NCI-H748 treated with DMSO at 0.1 percent for 48 hours (cell line): Measurements from ENCODE around the gene SLC6A9.

ENCODE experiments used
- DNase-seq: peaks from one replicate; lab custom pipeline; 2025; lab: John Stamatoyannopoulos, UW

The SLC6A9 gene

GRCh38 chr1:44031252-44032169, at the start of gene SLC6A9:
Gene SLC6A9, minus strand, starts transcription at chr1:44031462. Its CDS starts 7,185 bp downstream, at chr1:44024277.
- no peak for DNase-seq

- DNase-seq: no peak
These were observed 48.3 kb upstream of the SLC6A9 start for GRCh38 chr1:44079566-44079965.

GRCh38 chr1:44078104-44078503, 46.8 kb upstream of the SLC6A9 start:
- no peak for DNase-seq

GRCh38 chr1:44077421-44077820, 46.2 kb upstream of the SLC6A9 start:
- DNase-seq: no peak

GRCh38 chr1:44076066-44076465, 44.8 kb upstream of the SLC6A9 start:
- DNase-seq: no peak

GRCh38 chr1:44074415-44074814, 43.2 kb upstream of the SLC6A9 start:
- no peak for DNase-seq

GRCh38 chr1:44073528-44073927, 42.3 kb upstream of the SLC6A9 start:
- no peak for DNase-seq

GRCh38 chr1:44072821-44073220, 41.6 kb upstream of the SLC6A9 start:
- no peak for DNase-seq

- no peak for DNase-seq
These were observed 40.9 kb upstream of the SLC6A9 start for GRCh38 chr1:44072204-44072603.

- no peak for DNase-seq
These were observed 40.2 kb upstream of the SLC6A9 start for GRCh38 chr1:44071461-44071860.

GRCh38 chr1:44068442-44068921, 37.2 kb upstream of the SLC6A9 start:
- DNase-seq: no peak

- no peak for DNase-seq
These were observed 36.3 kb upstream of the SLC6A9 start for GRCh38 chr1:44067266-44068250.

- DNase-seq: no peak
These were observed 31.5 kb upstream of the SLC6A9 start for GRCh38 chr1:44062656-44063179.

GRCh38 chr1:44061857-44062256, 30.6 kb upstream of the SLC6A9 start:
- DNase-seq: no peak

GRCh38 chr1:44060830-44061267, 29.6 kb upstream of the SLC6A9 start:
- no peak for DNase-seq

- DNase-seq: no peak
These were observed 28.5 kb upstream of the SLC6A9 start for GRCh38 chr1:44059664-44060355.

GRCh38 chr1:44059212-44059611, 27.9 kb upstream of the SLC6A9 start:
- no peak for DNase-seq

- no peak for DNase-seq
These were observed 26.0 kb upstream of the SLC6A9 start for GRCh38 chr1:44057293-44057692.

GRCh38 chr1:44053394-44053793, 22.1 kb upstream of the SLC6A9 start:
- DNase-seq: no peak

GRCh38 chr1:44050261-44050660, 19.0 kb upstream of the SLC6A9 start:
- DNase-seq: no peak

GRCh38 chr1:44049839-44050238, 18.6 kb upstream of the SLC6A9 start:
- DNase-seq: no peak
